HepG2 (cell line): ENCODE results near the gene SEMA6D. TPM values are rescaled to one million over a fixed set of nuclear protein-coding genes. Genes with fewer than 3 reads are reported as not detected.

ENCODE experiments used
- ATAC-seq: fragments of 200-7000 bp; cut with Tn5 transposase; 3 replicates; pipeline ENCODE4 v1.9.1; 2020; ENCODE audit warnings: mild to moderate bottlenecking, moderate library complexity
- BruUV-seq: library from RNA; stranded (reverse); fragments of 400-500 nt; replicated peaks from 2 replicates; lab custom pipeline; 2021; lab: Mats Ljungman, UMichigan
- CTCF ChIA-PET: fragments of 300-600 bp; formaldehyde crosslinking; extraction: SDS; loops from one replicate; lab custom pipeline; 2021; ENCODE audit warnings: low total read pairs, inconsistent platforms, low intra/inter-chr PET ratio; lab: Yijun Ruan, JAX
- POLR2A ChIA-PET: fragments of 350-600 bp; sonication (Branson Sonifier 250); formaldehyde crosslinking; loops from one replicate; lab custom pipeline; 2020; ENCODE audit warnings: antibody characterized with exemption, inconsistent platforms; lab: Yijun Ruan, JAX
- DNase-seq: peaks from one replicate; pipeline ENCODE4 v3.0.0-alpha.2; 2015; ENCODE audit warnings: low spot score
- FAIRE-seq: peaks from 3 replicates; lab custom pipeline; 2011; peaks lifted over from hg19 to GRCh38; lab: Jason Lieb, UNC
- H2AFZ ChIP-seq: one replicate; pipeline ENCODE4 v1.6.1; 2011; ENCODE audit warnings: low read length, inconsistent platforms
- H3K27ac ChIP-seq: fragments of 300-600 bp; 3 replicates; pipeline ENCODE4 v1.8.0; 2011; ENCODE audit warnings: mixed run types, mild to moderate bottlenecking, mixed read lengths, low read length, inconsistent platforms; ENCODE audit not compliant: insufficient read depth; ENCODE audit errors: extremely low read length
- H3K27me3 ChIP-seq, 2 experiments: fragments of 200-600 bp in 1 of 2; 2 replicates in 1 of 2; 3 replicates in 1 of 2; pipeline versions ENCODE4 v1.6.0 to v1.8.0; 2011; ENCODE audit warnings: low read length in 2 of 2, mild to moderate bottlenecking in 2 of 2, moderate library complexity in 2 of 2, inconsistent platforms in 1 of 2; ENCODE audit not compliant: insufficient read depth in 2 of 2, control insufficient read depth in 1 of 2
- H3K36me3 ChIP-seq, 2 experiments: fragments of 200-600 bp in 1 of 2; replicated peaks in 1 of 2; 2 replicates in 1 of 2; 3 replicates in 1 of 2; pipeline versions ENCODE4 v1.5.1 to v1.8.0; 2011; ENCODE audit warnings: low read length in 2 of 2, inconsistent platforms in 1 of 2; ENCODE audit not compliant: insufficient read depth in 2 of 2, control insufficient read depth in 1 of 2
- H3K4me1 ChIP-seq: 2 replicates; pipeline ENCODE4 v1.5.1; 2012; ENCODE audit warnings: low read length, inconsistent platforms; ENCODE audit not compliant: insufficient read depth
- H3K4me2 ChIP-seq: 2 replicates; pipeline ENCODE4 v1.6.0; 2011; ENCODE audit warnings: low read depth, low read length, inconsistent platforms
- H3K4me3 ChIP-seq, 3 experiments: fragments of 200-600 bp in 1 of 3; sonication (generic), shearing (Covaris generic) in 1 of 3; replicated peaks in 1 of 3; 2 replicates each; pipeline ENCODE4 v1.5.1; 2011 to 2016; ENCODE audit warnings: low read length in 3 of 3, inconsistent platforms in 2 of 3, low read depth in 2 of 3, mild to moderate bottlenecking in 2 of 3, control low read depth in 1 of 3, mixed read lengths in 1 of 3; ENCODE audit not compliant: insufficient read depth in 1 of 3
- H3K79me2 ChIP-seq: one replicate; pipeline ENCODE4 v1.6.1; 2011; ENCODE audit warnings: low read length, inconsistent platforms; ENCODE audit not compliant: insufficient read depth
- H3K9ac ChIP-seq: 2 replicates; pipeline ENCODE4 v1.6.0; 2011; ENCODE audit warnings: mild to moderate bottlenecking, low read depth, low read length, inconsistent platforms; ENCODE audit not compliant: insufficient read depth
- H3K9me3 ChIP-seq: 2 replicates; pipeline ENCODE4 v1.5.1; 2012; ENCODE audit warnings: mild to moderate bottlenecking, low read length
- H4K20me1 ChIP-seq: 2 replicates; pipeline ENCODE4 v1.6.0; 2011; ENCODE audit warnings: inconsistent platforms, mild to moderate bottlenecking, low read length, moderate library complexity; ENCODE audit not compliant: insufficient read depth
- ATAD3A ChIP-seq: sonication (generic); formaldehyde crosslinking; IDR thresholded peaks from 2 replicates; pipeline ENCODE4 v1.4.0; 2020; ENCODE audit warnings: missing genetic modification reagents
- BRCA1 ChIP-seq: sonication (generic); formaldehyde crosslinking; IDR thresholded peaks from 2 replicates; pipeline ENCODE4 v1.4.0; 2020; ENCODE audit warnings: missing genetic modification reagents
- CSRNP1 ChIP-seq: sonication (generic); formaldehyde crosslinking; IDR thresholded peaks from 2 replicates; pipeline ENCODE4 v1.8.1; 2023; ENCODE audit warnings: mild to moderate bottlenecking, missing genetic modification reagents
- GTF3A ChIP-seq: sonication (generic); formaldehyde crosslinking; conservative IDR thresholded peaks from 2 replicates; pipeline ENCODE4 v1.4.0; 2020; ENCODE audit warnings: mild to moderate bottlenecking, missing genetic modification reagents
- IRX3 ChIP-seq: sonication (generic); formaldehyde crosslinking; IDR thresholded peaks from 2 replicates; pipeline ENCODE4 v1.8.1; 2023; ENCODE audit warnings: mild to moderate bottlenecking, low read depth, missing genetic modification reagents, borderline replicate concordance
- NAIF1 ChIP-seq: sonication (generic); formaldehyde crosslinking; IDR thresholded peaks from 2 replicates; pipeline ENCODE4 v1.5.0; 2020; ENCODE audit warnings: mild to moderate bottlenecking, missing genetic modification reagents, borderline replicate concordance
- NFRKB ChIP-seq: fragments of 450-650 bp; IDR thresholded peaks from 2 replicates; pipeline ENCODE4 v1.6.1; 2017
- PRMT3 ChIP-seq: sonication (generic); formaldehyde crosslinking; IDR thresholded peaks from 2 replicates; pipeline ENCODE4 v1.8.1; 2022; ENCODE audit warnings: low read depth, mild to moderate bottlenecking, moderate library complexity, missing genetic modification reagents, borderline replicate concordance
- RCOR2 ChIP-seq: IDR thresholded peaks from 2 replicates; pipeline ENCODE4 v1.6.1; 2016; ENCODE audit warnings: missing biosample characterization, missing genetic modification reagents
- ZMAT3 ChIP-seq: sonication (generic); formaldehyde crosslinking; conservative IDR thresholded peaks from 2 replicates; pipeline ENCODE4 v1.7.0; 2021; ENCODE audit warnings: missing genetic modification reagents
- ZNF101 ChIP-seq: sonication (generic); formaldehyde crosslinking; IDR thresholded peaks from 2 replicates; pipeline ENCODE4 v1.4.0; 2020; ENCODE audit warnings: mild to moderate bottlenecking, low read depth, missing genetic modification reagents, borderline replicate concordance
- ZNF207 ChIP-seq: fragments of 450-650 bp; IDR thresholded peaks from 2 replicates; pipeline ENCODE4 v1.6.1; 2016; ENCODE audit warnings: antibody characterized with exemption, borderline replicate concordance
- ZSCAN9 ChIP-seq: IDR thresholded peaks from 2 replicates; pipeline ENCODE4 v1.6.1; 2016; ENCODE audit warnings: borderline replicate concordance
- WGBS: methylation state at CpG from one replicate; pipeline ENCODE4 v1.1.6; 2017; ENCODE audit warnings: low lambda C conversion rate; 5-methylcytosine and 5-hydroxymethylcytosine counted together
- in situ Hi-C: cut with HindIII; loops from 2 replicates; pipeline ENCODE4 v1.10.0; 2017; ENCODE audit warnings: low pct_unique_long_range_greater_than_20kb; ENCODE audit not compliant: extremely low pct_ligation_motif_present
- intact Hi-C: fragments of 100-400 bp; cut with micrococcal nuclease; formaldehyde crosslinking; loops from one replicate; pipeline ENCODE4 v1.10.0; 2022; ENCODE audit not compliant: unreplicated experiment
- polyA plus RNA-seq, 8 experiments: library from polyadenylated mRNA; depleted of rRNA in 3 of 8; stranded (reverse) in 7 of 8; unstranded in 1 of 8; fragments of >200 nt; fragmentation: Illumina TruSeq in 4 of 8; extraction: Trizol in 4 of 8; gene quantifications; 2 replicates each; pipeline versions ENCODE4 v1.2.1 to v1.2.3, GENCODE V29; 2011 to 2016; ENCODE audit warnings: low read depth in 4 of 8, missing spikeins in 1 of 8, mixed read lengths in 1 of 8; ENCODE audit not compliant: insufficient read depth in 1 of 8
- total RNA-seq, 5 experiments: library from RNA; depleted of rRNA; stranded (reverse); fragments of >200 nt; fragmentation: Illumina TruSeq; extraction: Trizol; gene quantifications; 2 replicates each; pipeline ENCODE4 v1.2.3, GENCODE V29; 2016; ENCODE audit warnings: low read depth in 1 of 5
- TF ChIP-seq, protein P1 (sequence below): sonication (generic); formaldehyde crosslinking; IDR thresholded peaks from 2 replicates; pipeline ENCODE4 v1.4.0; 2020; ENCODE audit warnings: mild to moderate bottlenecking, missing genetic modification reagents

SEMA6D gene
- total and polyA plus RNA-seq, 2 of the 13 experiments (the other 11 are each of a cell fraction or from before 2014, with no cell fraction given): not detected

DNA sequence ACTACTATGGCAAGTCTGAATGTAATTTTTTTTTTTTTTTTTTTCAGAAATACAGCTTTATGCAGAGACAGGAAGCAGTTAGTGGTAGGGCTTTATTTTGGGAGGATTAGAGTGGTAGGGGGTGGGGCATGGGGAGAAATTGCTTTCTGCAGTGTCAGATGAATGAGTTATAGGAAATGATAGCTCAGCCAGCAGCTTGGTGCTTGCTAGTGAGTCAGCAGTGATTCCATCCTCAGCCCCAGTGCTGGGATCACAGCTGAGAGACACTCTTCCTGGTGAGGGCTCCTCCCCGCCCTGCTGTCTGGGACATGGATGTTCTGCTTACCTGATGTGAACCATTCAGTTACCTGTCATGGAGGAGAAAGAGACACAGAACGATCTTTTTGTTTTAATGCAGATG lies 39.6 kb downstream of the SEMA6D start:
- in situ Hi-C loops: no loop called here
- ChIA-PET POLR2A (no interaction called here), CTCF (no interaction called here)
- Histone ChIP-seq H4K20me1 (no peaks in the 10 kb centered on the region), H3K27me3 (no peaks in the 10 kb centered on the region), H3K4me2 (no peak overlapping the region), H3K79me2 (no peaks in the 10 kb centered on the region), H3K27ac (no peak overlapping the region), H3K9ac (no peak overlapping the region), H2AFZ (no peak overlapping the region), H3K9me3 (peaks cover 69% of the 10 kb centered on the region), H3K36me3 (no peaks in the 10 kb centered on the region), H3K4me1 (no peaks in the 10 kb centered on the region), H3K4me3 (no peak overlapping the region)
- BruUV-seq: no TSS peak
- intact Hi-C loops: no loop called here
- no peak for ATAC-seq
- WGBS: 4% methylated on average over 1 of the region's 2 CpGs
- FAIRE-seq: no peak
- DNase-seq: no peak
- no peak for TF ChIP-seq ZSCAN9
- no peak for TF ChIP-seq IRX3 (CRISPR knock-in tag)
- no peak for TF ChIP-seq NAIF1 (CRISPR knock-in tag)
- no peak for TF ChIP-seq NFRKB
- TF ChIP-seq CSRNP1 (CRISPR knock-in tag): no peak
- TF ChIP-seq ATAD3A (CRISPR knock-in tag): no peak
- TF ChIP-seq BRCA1 (CRISPR knock-in tag): no peak
- TF ChIP-seq ZMAT3 (CRISPR knock-in tag): no peak
- no peak for TF ChIP-seq RCOR2
- no peak for TF ChIP-seq ZNF101
- TF ChIP-seq, protein P1, sequence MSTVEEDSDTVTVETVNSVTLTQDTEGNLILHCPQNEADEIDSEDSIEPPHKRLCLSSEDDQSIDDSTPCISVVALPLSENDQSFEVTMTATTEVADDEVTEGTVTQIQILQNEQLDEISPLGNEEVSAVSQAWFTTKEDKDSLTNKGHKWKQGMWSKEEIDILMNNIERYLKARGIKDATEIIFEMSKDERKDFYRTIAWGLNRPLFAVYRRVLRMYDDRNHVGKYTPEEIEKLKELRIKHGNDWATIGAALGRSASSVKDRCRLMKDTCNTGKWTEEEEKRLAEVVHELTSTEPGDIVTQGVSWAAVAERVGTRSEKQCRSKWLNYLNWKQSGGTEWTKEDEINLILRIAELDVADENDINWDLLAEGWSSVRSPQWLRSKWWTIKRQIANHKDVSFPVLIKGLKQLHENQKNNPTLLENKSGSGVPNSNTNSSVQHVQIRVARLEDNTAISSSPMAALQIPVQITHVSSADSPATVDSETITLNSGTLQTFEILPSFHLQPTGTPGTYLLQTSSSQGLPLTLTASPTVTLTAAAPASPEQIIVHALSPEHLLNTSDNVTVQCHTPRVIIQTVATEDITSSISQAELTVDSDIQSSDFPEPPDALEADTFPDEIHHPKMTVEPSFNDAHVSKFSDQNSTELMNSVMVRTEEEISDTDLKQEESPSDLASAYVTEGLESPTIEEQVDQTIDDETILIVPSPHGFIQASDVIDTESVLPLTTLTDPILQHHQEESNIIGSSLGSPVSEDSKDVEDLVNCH (CRISPR knock-in tag): no peak
- TF ChIP-seq ZNF207: no peak
- no peak for TF ChIP-seq PRMT3 (CRISPR knock-in tag)
- TF ChIP-seq GTF3A (CRISPR knock-in tag): no peak
